WTC11 (cell line): ENCODE data around the gene YIF1B. TPM values are rescaled to one million over a fixed set of nuclear protein-coding genes. Genes with fewer than 3 reads are reported as not detected.
A peak's percentile ranks its signal among the peaks of the same experiment; 100 is the strongest.

ENCODE experiments used
- ATAC-seq: fragments of 200-7000 bp; cut with Tn5 transposase; 2 replicates; pipeline ENCODE4 v1.10.0; 2021; ENCODE audit warnings: mild to moderate bottlenecking, moderate library complexity
- CTCF ChIA-PET: fragments of 300-600 bp; sonication (Branson Sonifier 250); formaldehyde crosslinking; loops from one replicate; lab custom pipeline; 2021; ENCODE audit warnings: antibody characterized with exemption; lab: Charles Lee
- POLR2A ChIA-PET: fragments of 350-600 bp; sonication (Branson Sonifier 250); formaldehyde crosslinking; loops from one replicate; lab custom pipeline; 2021; ENCODE audit warnings: antibody characterized with exemption; lab: Charles Lee
- DNase-seq: peaks from one replicate; pipeline ENCODE4 v3.0.0; 2021; ENCODE audit warnings: low spot score
- H3K27ac Mint-ChIP-seq: 2 replicates; pipeline ENCODE4 v1.8.0; 2021; ENCODE audit warnings: mixed read lengths
- H3K27me3 Mint-ChIP-seq: 2 replicates; pipeline ENCODE4 v1.8.0; 2021; ENCODE audit warnings: low read depth, mild to moderate bottlenecking, moderate library complexity, mixed read lengths
- H3K36me3 Mint-ChIP-seq: 2 replicates; pipeline ENCODE4 v1.8.0; 2021; ENCODE audit warnings: mixed read lengths
- H3K4me1 Mint-ChIP-seq: 2 replicates; pipeline ENCODE4 v1.8.0; 2022; ENCODE audit warnings: mixed read lengths
- H3K4me3 Mint-ChIP-seq: 2 replicates; pipeline ENCODE4 v1.8.0; 2021; ENCODE audit warnings: mild to moderate bottlenecking, moderate library complexity, mixed read lengths
- H3K9me3 Mint-ChIP-seq: 2 replicates; pipeline ENCODE4 v1.8.0; 2021; ENCODE audit warnings: mixed read lengths
- AFF4 ChIP-seq: sonication (generic); formaldehyde crosslinking; IDR thresholded peaks from 2 replicates; pipeline ENCODE4 v1.8.1; 2023; ENCODE audit warnings: mild to moderate bottlenecking, missing genetic modification reagents, borderline replicate concordance
- ARID4B ChIP-seq: sonication (generic); formaldehyde crosslinking; IDR thresholded peaks from 2 replicates; pipeline ENCODE4 v1.8.0; 2023; ENCODE audit warnings: missing genetic modification reagents, mild to moderate bottlenecking, borderline replicate concordance
- ATF1 ChIP-seq: sonication (generic); formaldehyde crosslinking; IDR thresholded peaks from 2 replicates; pipeline ENCODE4 v1.8.1; 2023; ENCODE audit warnings: mild to moderate bottlenecking, moderate library complexity, missing genetic modification reagents
- ATF2 ChIP-seq: sonication (generic); formaldehyde crosslinking; IDR thresholded peaks from 2 replicates; pipeline ENCODE4 v1.8.1; 2022; ENCODE audit warnings: low read depth, missing genetic modification reagents, borderline replicate concordance
- ATF3 ChIP-seq: sonication (generic); formaldehyde crosslinking; conservative IDR thresholded peaks from 2 replicates; pipeline ENCODE4 v1.8.1; 2022; ENCODE audit warnings: mild to moderate bottlenecking, missing genetic modification reagents
- E2F5 ChIP-seq: sonication (generic); formaldehyde crosslinking; IDR thresholded peaks from 2 replicates; pipeline ENCODE4 v1.8.1; 2022; ENCODE audit warnings: mild to moderate bottlenecking, moderate library complexity, missing genetic modification reagents
- GTF2I ChIP-seq: fragments of 250-450 bp; sonication (Bioruptor Pico); conservative IDR thresholded peaks from 2 replicates; pipeline ENCODE4 v1.4.0; 2021; ENCODE audit warnings: mild to moderate bottlenecking
- HMGA2 ChIP-seq: fragments of 250-450 bp; sonication (Bioruptor Pico); IDR thresholded peaks from 2 replicates; pipeline ENCODE4 v1.4.0; 2021; ENCODE audit warnings: mild to moderate bottlenecking, moderate library complexity
- JAZF1 ChIP-seq: fragments of 250-450 bp; sonication (Bioruptor Pico); IDR thresholded peaks from 2 replicates; pipeline ENCODE4 v1.9.0; 2021; ENCODE audit warnings: moderate library complexity, mild to moderate bottlenecking, inconsistent platforms
- MAX ChIP-seq: sonication (generic); formaldehyde crosslinking; IDR thresholded peaks from 2 replicates; pipeline ENCODE4 v1.8.0; 2022; ENCODE audit warnings: mild to moderate bottlenecking, missing genetic modification reagents
- NR1H2 ChIP-seq: sonication (generic); formaldehyde crosslinking; IDR thresholded peaks from 2 replicates; pipeline ENCODE4 v1.9.0; 2021; ENCODE audit warnings: mild to moderate bottlenecking, moderate library complexity, missing genetic modification reagents
- PRDM15 ChIP-seq: sonication (generic); formaldehyde crosslinking; IDR thresholded peaks from 2 replicates; pipeline ENCODE4 v1.8.0; 2022; ENCODE audit warnings: missing genetic modification reagents
- TEAD4 ChIP-seq: sonication (generic); formaldehyde crosslinking; IDR thresholded peaks from 2 replicates; pipeline ENCODE4 v1.8.0; 2022; ENCODE audit warnings: mild to moderate bottlenecking, missing genetic modification reagents
- ZBTB21 ChIP-seq: sonication (generic); formaldehyde crosslinking; IDR thresholded peaks from 2 replicates; pipeline ENCODE4 v1.8.1; 2023; ENCODE audit warnings: mild to moderate bottlenecking, missing genetic modification reagents, borderline replicate concordance
- ZNF263 ChIP-seq: sonication (generic); formaldehyde crosslinking; IDR thresholded peaks from 2 replicates; pipeline ENCODE4 v1.8.1; 2022; ENCODE audit warnings: low read depth, mild to moderate bottlenecking, moderate library complexity, missing genetic modification reagents
- ZNF317 ChIP-seq: sonication (generic); formaldehyde crosslinking; IDR thresholded peaks from 2 replicates; pipeline ENCODE4 v1.8.1; 2023; ENCODE audit warnings: low read depth, mild to moderate bottlenecking, moderate library complexity, missing genetic modification reagents, borderline replicate concordance
- total RNA-seq: library from RNA; stranded (reverse); gene quantifications from 3 replicates; pipeline ENCODE4 v1.2.3, GENCODE V29; 2021

YIF1B gene
- total RNA-seq, 1 experiment from 2014 or later = 83.3 TPM

- H3K4me3 Mint-ChIP-seq = peak overlapping the region; percentile 86
- DNase-seq (no peak), ATAC-seq (no peak)
- peaks cover 10% of the 10 kb centered on the region for H3K4me1 Mint-ChIP-seq
- no peaks in the 10 kb centered on the region for H3K36me3 Mint-ChIP-seq
- ChIA-PET POLR2A (interaction anchor here (1.1 to 2.7 kb wide), 4 partner anchors 13 to 56 kb away, joined by 3 to 16 read pairs (median 5); partner anchors contain the start of genes GGN and PSMD8), CTCF (interaction anchor here (0.9 to 2.9 kb wide), 12 partner anchors 10 to 218 kb away, joined by 3 to 19 read pairs (median 4); partner anchors contain the start of genes CATSPERG, FAM98C, GGN and PSMD8)
- TF ChIP-seq ATF3 (no peak), MAX (CRISPR knock-in tag) (peak; percentile 9; the same call in 1 of the 2 replicates), E2F5 (CRISPR knock-in tag) (no peak), ATF1 (no peak), ZBTB21 (CRISPR knock-in tag) (no peak), NR1H2 (CRISPR knock-in tag) (no peak), GTF2I (CRISPR knock-in tag) (no peak), ATF2 (no peak), PRDM15 (peak; percentile 42), TEAD4 (CRISPR knock-in tag) (no peak), ZNF263 (CRISPR knock-in tag) (peak; percentile 86; the same call in 1 of the 2 replicates), ARID4B (no peak), ZNF317 (no peak), AFF4 (CRISPR knock-in tag) (no peak), JAZF1 (CRISPR knock-in tag) (no peak), HMGA2 (CRISPR knock-in tag) (no peak)
- no peaks in the 10 kb centered on the region for H3K9me3 Mint-ChIP-seq
- no peak overlapping the region for H3K27ac Mint-ChIP-seq
- H3K27me3 Mint-ChIP-seq = peaks cover 68% of the 10 kb centered on the region
Observed at GRCh38 chr19:38360839-38361631, 45.3 kb upstream of the YIF1B start.
